Erythroblast (primary cell): ENCODE data around the gene EGFR.

Experiments used
- GATA1 ChIP-seq: IDR thresholded peaks from 2 replicates; pipeline ENCODE4 v1.6.1; 2011; ENCODE audit warnings: low read depth, mild to moderate bottlenecking, control low read depth, low read length, moderate library complexity
- POLR2A ChIP-seq: IDR thresholded peaks from 2 replicates; pipeline ENCODE4 v1.6.1; 2011; ENCODE audit warnings: mild to moderate bottlenecking, low read length

GRCh38 chr7:55212176-55212575 lies 193.4 kb downstream of the EGFR start:
- TF ChIP-seq POLR2A: no peak
- no peak for TF ChIP-seq GATA1
